HCT116 (cell line): Measurements from ENCODE around the gene CDC42SE2.

Source experiments
- CEBPB ChIP-seq: IDR thresholded peaks from 2 replicates; pipeline ENCODE4 v1.6.1; 2012; ENCODE audit warnings: low read depth
- CTCF ChIP-seq, 3 experiments: fragments of 200-600 bp in 1 of 3; sonication (generic) in 1 of 3; IDR thresholded peaks in 2 of 3; conservative IDR thresholded peaks in 1 of 3; 2 replicates each; pipeline ENCODE4 v1.5.1; 2012 to 2017; ENCODE audit warnings: low read depth in 2 of 3, low read length in 2 of 3, antibody characterized with exemption in 1 of 3, borderline replicate concordance in 1 of 3, control low read depth in 1 of 3, mild to moderate bottlenecking in 1 of 3, mixed read lengths in 1 of 3, mixed run types in 1 of 3, moderate library complexity in 1 of 3; ENCODE audit not compliant: insufficient read depth in 1 of 3
- EGR1 ChIP-seq: IDR thresholded peaks from 2 replicates; pipeline ENCODE4 v1.6.1; 2012; ENCODE audit warnings: low read depth
- ELF1 ChIP-seq: IDR thresholded peaks from 2 replicates; pipeline ENCODE4 v1.6.1; 2012; ENCODE audit warnings: low read depth, borderline replicate concordance
- EZH2 ChIP-seq: fragments of 200-600 bp; sonication (generic); IDR thresholded peaks from 2 replicates; pipeline ENCODE4 v1.6.1; 2017; ENCODE audit warnings: antibody characterized with exemption, mixed run types
- POLR2A ChIP-seq: IDR thresholded peaks from 2 replicates; pipeline ENCODE4 v1.7.0; 2011; ENCODE audit warnings: borderline replicate concordance; ENCODE audit not compliant: insufficient read depth, insufficient read length; ENCODE audit errors: extremely low read depth
- POLR2AphosphoS5 ChIP-seq: IDR thresholded peaks from 2 replicates; pipeline ENCODE4 v1.6.1; 2011; ENCODE audit warnings: mild to moderate bottlenecking, low read depth, low read length, moderate library complexity
- REST ChIP-seq: IDR thresholded peaks from 2 replicates; pipeline ENCODE4 v1.6.1; 2012; ENCODE audit warnings: low read depth
- SP1 ChIP-seq: IDR thresholded peaks from 2 replicates; pipeline ENCODE4 v1.6.1; 2012; ENCODE audit warnings: low read depth
- ZBTB33 ChIP-seq: IDR thresholded peaks from 2 replicates; pipeline ENCODE4 v1.6.1; 2011; ENCODE audit warnings: mild to moderate bottlenecking, low read length, moderate library complexity; ENCODE audit not compliant: insufficient replicate concordance; ENCODE audit errors: extremely low read depth
- ZNF274 ChIP-seq: fragments of 200-500 bp; sonication (Bioruptor generic); IDR thresholded peaks from 2 replicates; pipeline ENCODE4 v1.6.1; 2014; ENCODE audit warnings: mild to moderate bottlenecking, low read depth, low read length, inconsistent platforms
- TF ChIP-seq, protein P1 (sequence below): IDR thresholded peaks from 2 replicates; pipeline ENCODE4 v1.6.1; 2012

DNA sequence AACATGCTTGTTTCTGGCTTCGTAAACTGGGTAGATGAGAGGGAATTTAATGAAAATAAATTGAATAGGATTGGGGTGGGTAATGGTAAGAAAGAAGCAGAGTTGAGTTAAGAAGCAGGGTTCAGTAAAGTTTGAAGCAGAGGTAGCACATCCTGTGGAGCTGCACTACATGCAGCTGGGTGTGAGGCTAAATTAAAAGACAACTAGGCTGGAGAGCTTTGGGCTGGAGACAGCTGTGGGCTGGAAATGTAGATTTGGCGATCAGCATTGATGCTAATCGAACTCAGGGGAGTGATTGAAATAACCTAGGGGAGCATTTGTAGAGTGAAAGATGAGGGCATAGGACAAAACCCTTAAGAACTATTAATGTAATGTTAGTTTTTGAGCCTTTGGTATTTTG is 35.6 kb downstream of the CDC42SE2 start:
- TF ChIP-seq, protein P1, sequence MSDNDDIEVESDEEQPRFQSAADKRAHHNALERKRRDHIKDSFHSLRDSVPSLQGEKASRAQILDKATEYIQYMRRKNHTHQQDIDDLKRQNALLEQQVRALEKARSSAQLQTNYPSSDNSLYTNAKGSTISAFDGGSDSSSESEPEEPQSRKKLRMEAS, result no peak
- TF ChIP-seq REST (no peak), CTCF (IDR thresholded peaks at IDR 0.05 in 2 of 3, conservative IDR thresholded peaks at IDR 0.05 in 1 of 3; ENCODE audit: borderline replicate concordance in 1 of 3, insufficient read depth in 1 of 3, low read depth in 2 of 3, low read length in 2 of 3) (no peak), EZH2 (no peak), SP1 (no peak), CEBPB (no peak), POLR2AphosphoS5 (no peak), EGR1 (no peak), POLR2A (no peak), ELF1 (no peak), ZNF274 (no peak), ZBTB33 (no peak)
